GM12878 (cell line): ENCODE data around the gene HLA-DMA. TPM values are rescaled to one million over a fixed set of nuclear protein-coding genes. Genes with fewer than 3 reads are reported as not detected.
A peak's percentile ranks its signal among the peaks of the same experiment; 100 is the strongest.

ENCODE experiments used
- ATF7 ChIP-seq: fragments of 450-650 bp; IDR thresholded peaks from 2 replicates; pipeline ENCODE4 v1.6.1; 2016; ENCODE audit warnings: low read depth, mild to moderate bottlenecking
- BHLHE40 ChIP-seq, 2 experiments: fragments of 450-650 bp in 1 of 2; IDR thresholded peaks; 2 replicates each; pipeline ENCODE4 v1.6.1; 2011 to 2017; ENCODE audit warnings: low read depth in 2 of 2, borderline replicate concordance in 1 of 2, improper control_type of control experiment in 1 of 2, low read length in 1 of 2, mild to moderate bottlenecking in 1 of 2
- CHD2 ChIP-seq: IDR thresholded peaks from 2 replicates; pipeline ENCODE4 v1.6.1; 2011; ENCODE audit warnings: low read depth, low read length, improper control_type of control experiment, borderline replicate concordance
- CREB1 ChIP-seq: IDR thresholded peaks from 2 replicates; pipeline ENCODE4 v1.6.1; 2012; ENCODE audit warnings: low read depth, mild to moderate bottlenecking, inconsistent platforms
- E2F4 ChIP-seq: IDR thresholded peaks from 2 replicates; pipeline ENCODE4 v1.6.1; 2012; ENCODE audit warnings: low read depth, low read length, improper control_type of control experiment
- E4F1 ChIP-seq: fragments of 450-650 bp; IDR thresholded peaks from 2 replicates; pipeline ENCODE4 v1.6.1; 2018; ENCODE audit warnings: borderline replicate concordance, mild to moderate bottlenecking; ENCODE audit not compliant: partially characterized antibody
- EGR1 ChIP-seq, 2 experiments: IDR thresholded peaks; 1 replicate in 1 of 2; 2 replicates in 1 of 2; pipeline ENCODE4 v1.6.1; 2011 to 2012; ENCODE audit warnings: low read depth in 2 of 2, low read length in 2 of 2, borderline replicate concordance in 1 of 2, mild to moderate bottlenecking in 1 of 2, moderate library complexity in 1 of 2
- EP300 ChIP-seq, 2 experiments: fragments of 150-350 bp in 1 of 2; IDR thresholded peaks; 2 replicates each; pipeline ENCODE4 v1.6.1; 2011 to 2012; ENCODE audit warnings: low read depth in 2 of 2, low read length in 2 of 2, borderline replicate concordance in 1 of 2, improper control_type of control experiment in 1 of 2, inconsistent platforms in 1 of 2; ENCODE audit not compliant: control insufficient read depth in 1 of 2
- HDAC2 ChIP-seq: fragments of 200-600 bp; sonication (generic); IDR thresholded peaks from 2 replicates; pipeline ENCODE4 v1.6.1; 2017
- MTA3 ChIP-seq: IDR thresholded peaks from 2 replicates; pipeline ENCODE4 v1.6.1; 2012; ENCODE audit warnings: low read length, inconsistent platforms, borderline replicate concordance
- MYC ChIP-seq: IDR thresholded peaks from 2 replicates; pipeline ENCODE4 v1.6.1; 2011; ENCODE audit warnings: mild to moderate bottlenecking, low read length, moderate library complexity, inconsistent platforms; ENCODE audit not compliant: insufficient read depth, insufficient replicate concordance, insufficient read length, severe bottlenecking
- PAX5 ChIP-seq: IDR thresholded peaks from 2 replicates; pipeline ENCODE4 v1.6.1; 2011; ENCODE audit warnings: low read depth, low read length, borderline replicate concordance
- POLR2AphosphoS2 ChIP-seq: IDR thresholded peaks from 2 replicates; pipeline ENCODE4 v1.6.1; 2011; ENCODE audit warnings: low read depth, mild to moderate bottlenecking, low read length, improper control_type of control experiment, moderate library complexity
- POLR2AphosphoS5 ChIP-seq: IDR thresholded peaks from 2 replicates; pipeline ENCODE4 v1.6.1; 2011; ENCODE audit warnings: mild to moderate bottlenecking, low read length, inconsistent platforms
- POU2F2 ChIP-seq: IDR thresholded peaks from 3 replicates; pipeline ENCODE4 v1.6.1; 2011; ENCODE audit warnings: low read depth, mild to moderate bottlenecking, low read length, borderline replicate concordance
- RUNX3 ChIP-seq: IDR thresholded peaks from 2 replicates; pipeline ENCODE4 v1.6.1; 2012; ENCODE audit warnings: low read length, inconsistent platforms
- SMAD5 ChIP-seq: IDR thresholded peaks from 2 replicates; pipeline ENCODE4 v1.6.1; 2016; ENCODE audit warnings: antibody characterized with exemption, low read depth
- SPI1 ChIP-seq: IDR thresholded peaks from 2 replicates; pipeline ENCODE4 v1.6.1; 2011; ENCODE audit warnings: low read depth, mild to moderate bottlenecking, low read length, moderate library complexity, borderline replicate concordance; ENCODE audit not compliant: insufficient read depth
- SRF ChIP-seq, 2 experiments: IDR thresholded peaks; 2 replicates each; pipeline ENCODE4 v1.6.1; 2011; ENCODE audit warnings: low read depth in 2 of 2, low read length in 2 of 2, mild to moderate bottlenecking in 1 of 2, moderate library complexity in 1 of 2
- STAT1 ChIP-seq: fragments of 450-650 bp; conservative IDR thresholded peaks from 2 replicates; pipeline ENCODE4 v1.6.1; 2014; ENCODE audit warnings: antibody characterized with exemption, mild to moderate bottlenecking
- SUZ12 ChIP-seq: fragments of 200-600 bp; sonication (generic); IDR thresholded peaks from one replicate; pipeline ENCODE4 v1.6.1; 2018; ENCODE audit warnings: antibody characterized with exemption, mild to moderate bottlenecking; ENCODE audit not compliant: unreplicated experiment
- TAF1 ChIP-seq: IDR thresholded peaks from 2 replicates; pipeline ENCODE4 v1.6.1; 2011; ENCODE audit warnings: mild to moderate bottlenecking, low read depth, low read length, borderline replicate concordance
- ZBED1 ChIP-seq: IDR thresholded peaks from 2 replicates; pipeline ENCODE4 v1.6.1; 2016; ENCODE audit warnings: borderline replicate concordance
- ZNF24 ChIP-seq: fragments of 450-650 bp; IDR thresholded peaks from 2 replicates; pipeline ENCODE4 v1.6.1; 2017; ENCODE audit warnings: antibody characterized with exemption, mild to moderate bottlenecking
- polyA plus RNA-seq, 11 experiments: library from polyadenylated mRNA; depleted of rRNA in 4 of 11; unstranded in 6 of 11; stranded (reverse) in 5 of 11; fragments of >200 nt; fragmentation: Nextera tagmentation in 4 of 11; fragmentation: Illumina TruSeq in 1 of 11; extraction: Ambion mirVana in 4 of 11; extraction: Trizol in 1 of 11; gene quantifications; 1 replicate in 1 of 11; 2 replicates in 10 of 11; pipeline versions ENCODE4 v1.2.1 to v1.2.3, GENCODE V29; 2011 to 2016; ENCODE audit warnings: inconsistent platforms in 2 of 11, missing spikeins in 2 of 11, low read depth in 1 of 11
- total RNA-seq, 4 experiments: library from RNA; depleted of rRNA in 3 of 4; stranded (reverse); fragments of >200 nt in 3 of 4; fragmentation: Illumina TruSeq in 1 of 4; extraction: Trizol in 1 of 4; gene quantifications; 2 replicates each; pipeline versions ENCODE4 v1.2.1 to v1.2.3, GENCODE V29; 2013 to 2021

HLA-DMA gene
- total and polyA plus RNA-seq, 10 of the 15 experiments (the other 5 are each of a cell fraction or from before 2014, with no cell fraction given): 177 to 552 (median 309) TPM

- no peak for TF ChIP-seq E2F4
- TF ChIP-seq SRF (IDR thresholded peaks at IDR 0.05; ENCODE audit: low read depth in 2 of 2, low read length in 2 of 2): 0 out of 4 replicates have a peak, but pooled peaks of 1 of the 2 experiments have one; percentile 6
- TF ChIP-seq POLR2AphosphoS5: peak; percentile 99
- no peak for TF ChIP-seq EGR1 (IDR thresholded peaks at IDR 0.05; ENCODE audit: borderline replicate concordance in 1 of 2, low read depth in 2 of 2, low read length in 2 of 2)
- TF ChIP-seq BHLHE40 (IDR thresholded peaks at IDR 0.05; ENCODE audit: borderline replicate concordance in 1 of 2, low read depth in 2 of 2, low read length in 1 of 2): peak; percentile 57 to 75; a peak in 3 of 4 replicates
- no peak for TF ChIP-seq ZNF24
- TF ChIP-seq RUNX3: peak; percentile 53
- TF ChIP-seq ZBED1: peak; percentile 58; the same call in 1 of the 2 replicates
- TF ChIP-seq MYC: no peak
- TF ChIP-seq POU2F2: peak; percentile 93; the same call in 2 of the 3 replicates
- TF ChIP-seq POLR2AphosphoS2: peak; percentile 72
- peak; percentile 99 for TF ChIP-seq CREB1
- peak; percentile 88 for TF ChIP-seq TAF1
- TF ChIP-seq ATF7: peak; percentile 44; the same call in 1 of the 2 replicates
- no peak for TF ChIP-seq E4F1
- TF ChIP-seq SMAD5: peak; percentile 97
- no peak for TF ChIP-seq HDAC2
- TF ChIP-seq PAX5: no peak
- peak; percentile 40 for TF ChIP-seq CHD2
- no peak for TF ChIP-seq SUZ12
- TF ChIP-seq SPI1: peak; percentile 77
- peak; percentile 32 to 67; a peak in 3 of 4 replicates for TF ChIP-seq EP300 (IDR thresholded peaks at IDR 0.05; ENCODE audit: borderline replicate concordance in 1 of 2, control insufficient read depth in 1 of 2, low read depth in 2 of 2, low read length in 2 of 2)
- TF ChIP-seq MTA3: peak; percentile 70; the same call in 1 of the 2 replicates
- 0 out of 2 replicates have a peak, but pooled peaks have one; percentile 60 for TF ChIP-seq STAT1
These were observed at the start of gene HLA-DMA (continued) for GRCh38 chr6:32952817-32953739.
